ENCODE results near the gene MSH4. TPM values are rescaled to one million over a fixed set of nuclear protein-coding genes. Genes with fewer than 3 reads are reported as not detected.
"Not testable (repeated sequence)": the region's sequence is repeated elsewhere in the genome, so short reads cannot be mapped to it uniquely, and the experiment has no call there.

MSH4 gene
- total RNA-seq, 3 donors from 2014 or later: 0.35 to 0.66 (median 0.41) TPM

- H3K36me3 ChIP-seq (ENCODE audit: low read depth): no peaks in the 10 kb centered on the region
Observed at GRCh38 chr1:75922698-75923097, 126.0 kb downstream of the MSH4 start.

GRCh38 chr1:75932304-75932703, 135.6 kb downstream of the MSH4 start, which contains the start of gene ASB17:
Gene ASB17, minus strand, starts transcription at chr1:75932404. Its CDS starts 113 bp downstream, at chr1:75932291.
- H3K9me3 ChIP-seq: no peaks in the 10 kb centered on the region
- H3K4me3 ChIP-seq: no peak within 1 kb of the TSS
- no peaks in the 10 kb centered on the region for H3K36me3 ChIP-seq (ENCODE audit: low read depth)
- no peak for TF ChIP-seq CTCF (IDR thresholded peaks at IDR 0.05)
- no peaks in the 10 kb centered on the region for H3K4me1 ChIP-seq (ENCODE audit: low read depth)
- DNase-seq: no peak
- intact Hi-C loops (cut with DNase I, micrococcal nuclease): no loop called here
- no peak for ATAC-seq

More at GRCh38 chr1:75922698-75923097, 126.0 kb downstream of the MSH4 start:
- H3K4me3 ChIP-seq: no peak overlapping the region
- no peaks in the 10 kb centered on the region for H3K9me3 ChIP-seq
- no peak for TF ChIP-seq CTCF (IDR thresholded peaks at IDR 0.05)
- H3K4me1 ChIP-seq (ENCODE audit: low read depth): no peaks in the 10 kb centered on the region
- DNase-seq (no peak), ATAC-seq (no peak)
- intact Hi-C loops (cut with DNase I, micrococcal nuclease): no loop called here

- intact Hi-C loops (cut with DNase I, micrococcal nuclease): no loop called here
- ATAC-seq: no peak
- no peak for DNase-seq
- no peaks in the 10 kb centered on the region for H3K4me1 ChIP-seq (ENCODE audit: low read depth)
- TF ChIP-seq CTCF (IDR thresholded peaks at IDR 0.05): no peak
- no peaks in the 10 kb centered on the region for H3K36me3 ChIP-seq (ENCODE audit: low read depth)
- H3K9me3 ChIP-seq: no peaks in the 10 kb centered on the region
- H3K4me3 ChIP-seq: no peak overlapping the region
Observed at GRCh38 chr1:75937034-75937433, 140.4 kb downstream of the MSH4 start.

GRCh38 chr1:75943037-75943436, 146.4 kb downstream of the MSH4 start:
- H3K4me1 ChIP-seq (ENCODE audit: low read depth); ATAC-seq; H3K36me3 ChIP-seq (ENCODE audit: low read depth); intact Hi-C loops (cut with DNase I, micrococcal nuclease); H3K9me3 ChIP-seq; DNase-seq; H3K4me3 ChIP-seq: not testable (repeated sequence)

- intact Hi-C loops (cut with DNase I, micrococcal nuclease): no loop called here
- DNase-seq (no peak), ATAC-seq (no peak)
- Histone ChIP-seq H3K4me3 (no peak overlapping the region), H3K9me3 (no peaks in the 10 kb centered on the region), H3K36me3 (ENCODE audit: low read depth) (no peaks in the 10 kb centered on the region), H3K4me1 (ENCODE audit: low read depth) (no peaks in the 10 kb centered on the region)
- TF ChIP-seq CTCF (IDR thresholded peaks at IDR 0.05): no peak
Observed at GRCh38 chr1:75950176-75950575, 153.5 kb downstream of the MSH4 start.

GRCh38 chr1:75952016-75952415, 155.3 kb downstream of the MSH4 start:
- DNase-seq (no peak), ATAC-seq (no peak)
- Histone ChIP-seq H3K4me1 (ENCODE audit: low read depth) (no peaks in the 10 kb centered on the region), H3K9me3 (no peaks in the 10 kb centered on the region), H3K4me3 (no peak overlapping the region), H3K36me3 (ENCODE audit: low read depth) (no peaks in the 10 kb centered on the region)
- intact Hi-C loops (cut with DNase I, micrococcal nuclease): no loop called here
- TF ChIP-seq CTCF (IDR thresholded peaks at IDR 0.05): no peak
